Parathyroid adenoma (tissue), 2 donors: ENCODE measurements around the gene COL2A1.

Experiments
- H2AFZ ChIP-seq: fragments of 300-600 bp; sonication (generic); one replicate; pipeline ENCODE4 v1.7.0; 2017; ENCODE audit warnings: antibody characterized with exemption, mild to moderate bottlenecking
- H3K27ac ChIP-seq: fragments of 300-600 bp; sonication (generic); one replicate; pipeline ENCODE4 v1.7.0; 2017
- H3K27me3 ChIP-seq: fragments of 300-600 bp; sonication (generic); one replicate; pipeline ENCODE4 v1.7.0; 2017; ENCODE audit warnings: low read length; ENCODE audit not compliant: control insufficient read depth, insufficient read depth
- H3K36me3 ChIP-seq: fragments of 300-600 bp; sonication (generic); one replicate; pipeline ENCODE4 v1.7.0; 2017; ENCODE audit warnings: low read length; ENCODE audit not compliant: control insufficient read depth, insufficient read depth
- H3K4me1 ChIP-seq: fragments of 300-600 bp; sonication (generic); one replicate; pipeline ENCODE4 v1.7.0; 2017; ENCODE audit warnings: control low read depth
- H3K4me2 ChIP-seq: fragments of 300-600 bp; sonication (generic); one replicate; pipeline ENCODE4 v1.7.0; 2017; ENCODE audit warnings: low read length
- H3K4me3 ChIP-seq: fragments of 300-600 bp; sonication (generic); one replicate; pipeline ENCODE4 v1.7.0; 2017; ENCODE audit warnings: low read depth, low read length
- H3K79me2 ChIP-seq: fragments of 300-600 bp; sonication (generic); one replicate; pipeline ENCODE4 v1.7.0; 2017; ENCODE audit warnings: control low read depth
- H3K9ac ChIP-seq: fragments of 300-600 bp; sonication (generic); one replicate; pipeline ENCODE4 v1.7.0; 2017; ENCODE audit warnings: mild to moderate bottlenecking
- H3K9me3 ChIP-seq: fragments of 300-600 bp; sonication (generic); one replicate; pipeline ENCODE4 v1.7.0; 2017; ENCODE audit warnings: low read length; ENCODE audit not compliant: control insufficient read depth
- CTCF ChIP-seq: fragments of 300-600 bp; sonication (generic); IDR thresholded peaks from one replicate; pipeline ENCODE4 v1.7.0; 2017; ENCODE audit warnings: antibody characterized with exemption, mild to moderate bottlenecking
- donor health status: primary hyperparathyroidism.

Gene COL2A1

GRCh38 chr12:47981496-47982260, 22.6 kb downstream of the COL2A1 start:
- Histone ChIP-seq H3K9me3 (no peaks in the 10 kb centered on the region), H3K9ac (no peak overlapping the region), H3K36me3 (no peaks in the 10 kb centered on the region), H3K4me1 (no peaks in the 10 kb centered on the region), H3K27ac (no peak overlapping the region), H3K27me3 (no peaks in the 10 kb centered on the region), H3K79me2 (no peaks in the 10 kb centered on the region), H3K4me2 (no peak overlapping the region), H3K4me3 (no peak overlapping the region), H2AFZ (no peak overlapping the region)
- TF ChIP-seq CTCF = no peak

GRCh38 chr12:47980779-47981495, 23.3 kb downstream of the COL2A1 start:
- Histone ChIP-seq H3K9ac (no peak overlapping the region), H3K4me2 (no peak overlapping the region), H3K9me3 (no peaks in the 10 kb centered on the region), H2AFZ (no peak overlapping the region), H3K27me3 (no peaks in the 10 kb centered on the region), H3K4me3 (no peak overlapping the region), H3K27ac (no peak overlapping the region), H3K4me1 (no peaks in the 10 kb centered on the region), H3K79me2 (no peaks in the 10 kb centered on the region), H3K36me3 (no peaks in the 10 kb centered on the region)
- TF ChIP-seq CTCF = no peak

- Histone ChIP-seq H3K27ac (no peak overlapping the region), H2AFZ (no peak overlapping the region), H3K36me3 (no peaks in the 10 kb centered on the region), H3K4me3 (no peak overlapping the region), H3K4me2 (no peak overlapping the region), H3K4me1 (no peaks in the 10 kb centered on the region), H3K79me2 (no peaks in the 10 kb centered on the region), H3K27me3 (no peaks in the 10 kb centered on the region), H3K9ac (no peak overlapping the region), H3K9me3 (no peaks in the 10 kb centered on the region)
- no peak for TF ChIP-seq CTCF
Measured at GRCh38 chr12:47980197-47980596, 24.1 kb downstream of the COL2A1 start.

GRCh38 chr12:47979686-47980085, 24.6 kb downstream of the COL2A1 start:
- Histone ChIP-seq H2AFZ (no peak overlapping the region), H3K9ac (no peak overlapping the region), H3K4me3 (no peak overlapping the region), H3K36me3 (no peaks in the 10 kb centered on the region), H3K4me1 (no peaks in the 10 kb centered on the region), H3K9me3 (no peaks in the 10 kb centered on the region), H3K79me2 (no peaks in the 10 kb centered on the region), H3K4me2 (no peak overlapping the region), H3K27me3 (no peaks in the 10 kb centered on the region), H3K27ac (no peak overlapping the region)
- TF ChIP-seq CTCF = no peak
